NCI-H1105 treated with DMSO at 0.1 percent for 48 hours (cell line): ENCODE data around the gene PCDHB5.
"Not testable (repeated sequence)": the region's sequence is repeated elsewhere in the genome, so short reads cannot be mapped to it uniquely, and the experiment has no call there.

Source experiments
- DNase-seq: peaks from one replicate; lab custom pipeline; 2025; lab: John Stamatoyannopoulos, UW

The PCDHB5 gene

GRCh38 chr5:141135030-141135717 is at the start of gene PCDHB5:
TSS of gene PCDHB5 (plus strand) at chr5:141135206. CDS start at chr5:141135435, 229 bp downstream.
- DNase-seq, result peak; percentile 66

- DNase-seq, result no peak
Observed at GRCh38 chr5:141094481-141095262, 40.3 kb upstream of the PCDHB5 start, which contains the start of gene PCDHB2. TSS of gene PCDHB2 (plus strand) at chr5:141094615. CDS start at chr5:141094791, 176 bp downstream.

- no peak for DNase-seq
Observed at GRCh38 chr5:141095263-141095641, 39.8 kb upstream of the PCDHB5 start.

GRCh38 chr5:141096181-141096580 is 38.8 kb upstream of the PCDHB5 start:
- not testable (repeated sequence) for DNase-seq

- DNase-seq, result not testable (repeated sequence)
Observed at GRCh38 chr5:141096586-141096985, 38.4 kb upstream of the PCDHB5 start.

- DNase-seq, result no peak
Observed at GRCh38 chr5:141100243-141100805, 34.7 kb upstream of the PCDHB5 start, which contains the start of gene PCDHB3. TSS of gene PCDHB3 (plus strand) at chr5:141100473. CDS start at chr5:141100650, 177 bp downstream.

GRCh38 chr5:141101059-141101458 is 33.9 kb upstream of the PCDHB5 start:
- DNase-seq, result no peak

- DNase-seq, result not testable (repeated sequence)
Observed at GRCh38 chr5:141102070-141102469, 32.9 kb upstream of the PCDHB5 start.

GRCh38 chr5:141102471-141102870 is 32.5 kb upstream of the PCDHB5 start:
- not testable (repeated sequence) for DNase-seq

- DNase-seq, result no peak
Observed at GRCh38 chr5:141105350-141105749, 29.7 kb upstream of the PCDHB5 start.

- DNase-seq, result no peak
Observed at GRCh38 chr5:141119250-141119649, 15.8 kb upstream of the PCDHB5 start.

GRCh38 chr5:141121563-141121962 is 13.4 kb upstream of the PCDHB5 start, which contains the start of gene PCDHB4:
TSS of gene PCDHB4 (plus strand) at chr5:141121818. CDS start at chr5:141121999, 181 bp downstream.
- DNase-seq, result no peak

- DNase-seq, result no peak
Observed at GRCh38 chr5:141121985-141122384, 13.0 kb upstream of the PCDHB5 start.

GRCh38 chr5:141123396-141124135 is 11.4 kb upstream of the PCDHB5 start:
- not testable (repeated sequence) for DNase-seq

GRCh38 chr5:141127305-141127704 is 7.7 kb upstream of the PCDHB5 start:
- no peak for DNase-seq

GRCh38 chr5:141135718-141136266 is 786 bp downstream of the PCDHB5 start:
- DNase-seq, result no peak

GRCh38 chr5:141137346-141137745 is 2.3 kb downstream of the PCDHB5 start:
- DNase-seq, result not testable (repeated sequence)

GRCh38 chr5:141149812-141150211 is 14.8 kb downstream of the PCDHB5 start, which contains the start of gene PCDHB6:
TSS of gene PCDHB6 (plus strand) at chr5:141150057. CDS start at chr5:141150258, 201 bp downstream.
- no peak for DNase-seq

- DNase-seq, result no peak
Observed at GRCh38 chr5:141150224-141150992, 15.4 kb downstream of the PCDHB5 start.

- no peak for DNase-seq
Observed at GRCh38 chr5:141150993-141151325, 16.0 kb downstream of the PCDHB5 start.

- not testable (repeated sequence) for DNase-seq
Observed at GRCh38 chr5:141151632-141152031, 16.6 kb downstream of the PCDHB5 start.
